ENCODE measurements around the gene CRYBB1.

Gene CRYBB1

GRCh38 chr22:26549902-26550497 lies 67.8 kb downstream of the CRYBB1 start:
- no peaks in the 10 kb centered on the region for H3K9me3 ChIP-seq (ENCODE audit: control insufficient read depth in 5 of 5, low read length in 5 of 5)
- H3K4me1 ChIP-seq (ENCODE audit: control insufficient read depth in 5 of 5, insufficient read depth in 5 of 5, low read length in 5 of 5), result peaks cover 5 to 75% (median 47%) of the 10 kb centered on the region in 5 donors
- no peaks in the 10 kb centered on the region for H3K27me3 ChIP-seq (ENCODE audit: control insufficient read depth in 5 of 5, insufficient read depth in 4 of 5, low read length in 5 of 5)
- peak overlapping the region; percentile 63 for H3K27ac ChIP-seq (ENCODE audit: low read depth, low read length)
- no peaks in the 10 kb centered on the region for H3K36me3 ChIP-seq (ENCODE audit: control insufficient read depth in 5 of 5, insufficient read depth in 5 of 5, low read length in 5 of 5)
- H3K9ac ChIP-seq (ENCODE audit: low read length in 5 of 5), result peak overlapping the region in 1 of 5 donors; percentile 21
- H3K4me3 ChIP-seq (ENCODE audit: low read depth in 1 of 5, low read length in 5 of 5), result no peak overlapping the region

All from subcutaneous abdominal adipose tissue (tissue), 5 donors.